ENCODE measurements around the gene FNDC10.

The FNDC10 gene

DNA sequence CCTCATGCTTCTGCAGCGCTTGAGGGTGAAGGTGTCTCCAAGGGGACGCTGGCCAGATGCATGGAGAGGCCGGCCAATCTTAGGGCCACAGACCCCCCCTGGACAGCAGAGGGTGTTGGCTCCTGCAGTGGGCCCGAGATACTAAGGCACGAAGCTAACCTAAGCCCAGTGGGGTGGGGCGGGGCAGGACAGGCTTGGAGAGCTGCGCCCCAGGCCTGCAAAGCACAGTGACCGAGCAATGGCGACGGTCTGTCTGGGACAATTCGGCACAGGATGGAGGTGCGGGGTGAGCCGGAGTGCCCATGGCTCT is 1.3 kb downstream of the FNDC10 start:
- no CpG with 5 or more reads among the region's 13 CpGs for WGBS, 2 donors (ENCODE audit: extremely low coverage in 2 of 2, insufficient read length in 2 of 2, insufficient replicate concordance in 1 of 2)
- Histone ChIP-seq H3K27me3 (ENCODE audit: control insufficient read depth in 3 of 3, insufficient read depth in 3 of 3, low read depth in 1 of 3, low read length in 3 of 3) (peaks cover 20 to 59% (median 26%) of the 10 kb centered on the region in 3 experiments), H3K9ac (ENCODE audit: low read depth, low read length, poor library complexity) (peak overlapping the region; percentile 21)

GRCh38 chr1:1598051-1598719 is 1.8 kb downstream of the FNDC10 start:
- H3K27me3 ChIP-seq (ENCODE audit: control insufficient read depth in 3 of 3, insufficient read depth in 3 of 3, low read depth in 1 of 3, low read length in 3 of 3), result peaks cover 20 to 59% (median 26%) of the 10 kb centered on the region in 3 experiments
- no CpG with 5 or more reads among the region's 28 CpGs for WGBS, 2 donors (ENCODE audit: extremely low coverage in 2 of 2, insufficient read length in 2 of 2, insufficient replicate concordance in 1 of 2)

More for the DNA sequence above, 1.3 kb downstream of the FNDC10 start:
- DNase-seq (ENCODE audit: low spot score), result no peak
- Histone ChIP-seq H2AK5ac (ENCODE audit: low read depth, low read length) (peak overlapping the region; percentile 30), H2BK5ac (ENCODE audit: low read length) (peak overlapping the region; percentile 24), H3K36me3 (replicated peaks in 1 of 2; ENCODE audit: control insufficient read depth in 2 of 2, insufficient read depth in 2 of 2, low read length in 2 of 2) (no peaks in the 10 kb centered on the region), H3K27ac (replicated peaks; ENCODE audit: low read length) (no peak overlapping the region), H3K4ac (ENCODE audit: low read length) (no peak overlapping the region), H2BK12ac (ENCODE audit: low read length) (peak overlapping the region; percentile 41), H3K4me2 (ENCODE audit: insufficient read depth, low read length, poor library complexity, severe bottlenecking) (no peak overlapping the region), H2AFZ (ENCODE audit: low read length) (no peak overlapping the region), H3K79me1 (ENCODE audit: low read depth, low read length) (peaks cover 2% of the 10 kb centered on the region), H2BK15ac (ENCODE audit: low read length) (no peak overlapping the region), H2BK120ac (ENCODE audit: low read depth, low read length) (no peak overlapping the region), H3K18ac (ENCODE audit: low read length) (no peak overlapping the region), H3K4me1 (ENCODE audit: control insufficient read depth in 2 of 2, insufficient read depth in 1 of 2, low read depth in 1 of 2, low read length in 2 of 2) (peaks cover 10 to 22% of the 10 kb centered on the region in 2 donors), H4K8ac (ENCODE audit: low read depth, low read length) (no peak overlapping the region), H4K91ac (ENCODE audit: low read depth, low read length, poor library complexity) (no peak overlapping the region), H3K9me3 (replicated peaks in 1 of 2; ENCODE audit: control insufficient read depth in 2 of 2, insufficient read depth in 1 of 2, low read depth in 1 of 2, low read length in 2 of 2) (peaks cover 0 to 2% of the 10 kb centered on the region in 2 donors), H3K23ac (ENCODE audit: low read depth, low read length, poor library complexity) (peak overlapping the region; percentile 96), H3K4me3 (ENCODE audit: low read length in 2 of 2) (no peak overlapping the region), H3K14ac (ENCODE audit: low read length) (peak overlapping the region; percentile 89)

GRCh38 chr1:1597275-1597930 is 2.5 kb downstream of the FNDC10 start:
- Histone ChIP-seq H3K18ac (ENCODE audit: low read length) (peak overlapping the region; percentile 83), H3K36me3 (replicated peaks in 1 of 2; ENCODE audit: control insufficient read depth in 2 of 2, insufficient read depth in 2 of 2, low read length in 2 of 2) (no peaks in the 10 kb centered on the region), H3K27me3 (ENCODE audit: control insufficient read depth in 3 of 3, insufficient read depth in 3 of 3, low read depth in 1 of 3, low read length in 3 of 3) (peaks cover 20 to 58% (median 26%) of the 10 kb centered on the region in 3 experiments), H4K8ac (ENCODE audit: low read depth, low read length) (no peak overlapping the region), H3K4me2 (ENCODE audit: insufficient read depth, low read length, poor library complexity, severe bottlenecking) (peak overlapping the region; percentile 11), H3K4me1 (ENCODE audit: control insufficient read depth in 2 of 2, insufficient read depth in 1 of 2, low read depth in 1 of 2, low read length in 2 of 2) (peaks cover 10 to 22% of the 10 kb centered on the region in 2 donors), H3K4ac (ENCODE audit: low read length) (peak overlapping the region; percentile 66), H3K27ac (replicated peaks; ENCODE audit: low read length) (no peak overlapping the region), H3K23ac (ENCODE audit: low read depth, low read length, poor library complexity) (no peak overlapping the region), H2BK15ac (ENCODE audit: low read length) (peak overlapping the region; percentile 45), H3K4me3 (ENCODE audit: low read length in 2 of 2) (no peak overlapping the region), H2BK12ac (ENCODE audit: low read length) (peak overlapping the region; percentile 73), H3K79me1 (ENCODE audit: low read depth, low read length) (peaks cover 2% of the 10 kb centered on the region), H2BK120ac (ENCODE audit: low read depth, low read length) (no peak overlapping the region), H3K9me3 (replicated peaks in 1 of 2; ENCODE audit: control insufficient read depth in 2 of 2, insufficient read depth in 1 of 2, low read depth in 1 of 2, low read length in 2 of 2) (peaks cover 0 to 2% of the 10 kb centered on the region in 2 donors), H2BK5ac (ENCODE audit: low read length) (no peak overlapping the region), H2AK5ac (ENCODE audit: low read depth, low read length) (peak overlapping the region; percentile 61), H3K14ac (ENCODE audit: low read length) (no peak overlapping the region), H4K91ac (ENCODE audit: low read depth, low read length, poor library complexity) (no peak overlapping the region), H2AFZ (ENCODE audit: low read length) (peak overlapping the region; percentile 72), H3K9ac (ENCODE audit: low read depth, low read length, poor library complexity) (no peak overlapping the region)
- DNase-seq (ENCODE audit: low spot score), result no peak
- WGBS, 2 donors (ENCODE audit: extremely low coverage in 2 of 2, insufficient read length in 2 of 2, insufficient replicate concordance in 1 of 2), result no CpG with 5 or more reads among the region's 16 CpGs

More at GRCh38 chr1:1598051-1598719, 1.8 kb downstream of the FNDC10 start:
- Histone ChIP-seq H3K4me1 (ENCODE audit: control insufficient read depth in 2 of 2, insufficient read depth in 1 of 2, low read depth in 1 of 2, low read length in 2 of 2) (peaks cover 10 to 22% of the 10 kb centered on the region in 2 donors), H3K4me2 (ENCODE audit: insufficient read depth, low read length, poor library complexity, severe bottlenecking) (no peak overlapping the region), H4K91ac (ENCODE audit: low read depth, low read length, poor library complexity) (no peak overlapping the region), H3K27ac (replicated peaks; ENCODE audit: low read length) (no peak overlapping the region), H3K9ac (ENCODE audit: low read depth, low read length, poor library complexity) (no peak overlapping the region), H2BK12ac (ENCODE audit: low read length) (no peak overlapping the region), H2AFZ (ENCODE audit: low read length) (no peak overlapping the region), H3K36me3 (replicated peaks in 1 of 2; ENCODE audit: control insufficient read depth in 2 of 2, insufficient read depth in 2 of 2, low read length in 2 of 2) (no peaks in the 10 kb centered on the region), H3K4ac (ENCODE audit: low read length) (no peak overlapping the region), H4K8ac (ENCODE audit: low read depth, low read length) (no peak overlapping the region), H2BK120ac (ENCODE audit: low read depth, low read length) (no peak overlapping the region), H2BK15ac (ENCODE audit: low read length) (no peak overlapping the region), H3K79me1 (ENCODE audit: low read depth, low read length) (peaks cover 2% of the 10 kb centered on the region), H3K23ac (ENCODE audit: low read depth, low read length, poor library complexity) (peak overlapping the region; percentile 96), H3K4me3 (ENCODE audit: low read length in 2 of 2) (no peak overlapping the region), H3K9me3 (replicated peaks in 1 of 2; ENCODE audit: control insufficient read depth in 2 of 2, insufficient read depth in 1 of 2, low read depth in 1 of 2, low read length in 2 of 2) (peaks cover 0 to 2% of the 10 kb centered on the region in 2 donors), H2BK5ac (ENCODE audit: low read length) (no peak overlapping the region), H3K18ac (ENCODE audit: low read length) (no peak overlapping the region), H3K14ac (ENCODE audit: low read length) (peak overlapping the region; percentile 89), H2AK5ac (ENCODE audit: low read depth, low read length) (peak overlapping the region; percentile 30)
- no peak for DNase-seq (ENCODE audit: low spot score)
